ENCODE measurements around the gene ST8SIA5.

The ST8SIA5 gene

GRCh38 chr18:46621871-46622270 is 135.0 kb downstream of the ST8SIA5 start:
- POLR2A ChIA-PET = no interaction called here
- DNase-seq (ENCODE audit: extremely low spot score) = no peak
- TF ChIP-seq CTCF (IDR thresholded peaks at IDR 0.05; ENCODE audit: control extremely low read depth, extremely low read depth, low read depth, missing control alignments) = no peak
- CTCF ChIA-PET = interaction anchor here (1.1 to 2.0 kb wide), 3 partner anchors 17 to 340 kb away, joined by 3 to 11 read pairs (median 5); no protein-coding TSS in a partner anchor

GRCh38 chr18:46621111-46621766 is 135.6 kb downstream of the ST8SIA5 start:
- TF ChIP-seq CTCF (IDR thresholded peaks at IDR 0.05; ENCODE audit: control extremely low read depth, extremely low read depth, low read depth, missing control alignments) = no peak
- CTCF ChIA-PET = no interaction called here
- DNase-seq (ENCODE audit: extremely low spot score) = no peak
- POLR2A ChIA-PET = no interaction called here

- CTCF ChIA-PET = no interaction called here
These were observed 137.3 kb downstream of the ST8SIA5 start for GRCh38 chr18:46619559-46619958.

More at GRCh38 chr18:46619559-46619958, 137.3 kb downstream of the ST8SIA5 start:
- POLR2A ChIA-PET = no interaction called here
- no peak for DNase-seq (ENCODE audit: extremely low spot score)
- no peak for TF ChIP-seq CTCF (IDR thresholded peaks at IDR 0.05; ENCODE audit: control extremely low read depth, extremely low read depth, low read depth, missing control alignments)

Measured in GM10248 (cell line).